HCT116 (cell line): ENCODE data around the gene C3orf22. TPM values are rescaled to one million over a fixed set of nuclear protein-coding genes. Genes with fewer than 3 reads are reported as not detected.

ENCODE experiments used
- ATAC-seq: fragments of 200-7000 bp; cut with Tn5 transposase; 2 replicates; pipeline ENCODE4 v1.9.1; 2020; ENCODE audit warnings: mild to moderate bottlenecking, moderate library complexity
- BruUV-seq: library from RNA; stranded (reverse); fragments of 400-500 nt; replicated peaks from 2 replicates; lab custom pipeline; 2021; lab: Mats Ljungman, UMichigan
- CTCF ChIA-PET: fragments of 300-600 bp; sonication (Branson Sonifier 250); formaldehyde crosslinking; loops from one replicate; lab custom pipeline; 2021; ENCODE audit warnings: antibody characterized with exemption; lab: Charles Lee
- POLR2A ChIA-PET: fragments of 300-600, 350-600 bp; sonication (Branson Sonifier 250); formaldehyde crosslinking; loops from one replicate; lab custom pipeline; 2021; ENCODE audit warnings: antibody characterized with exemption; lab: Charles Lee
- RAD21 ChIA-PET, 2 experiments: fragments of 300-600 bp; sonication (Branson Sonifier 250); formaldehyde crosslinking; loops; one replicate each; lab custom pipeline; 2023; ENCODE audit warnings: low total read pairs in 2 of 2; ENCODE audit not compliant: uncharacterized antibody in 2 of 2, unreplicated experiment in 2 of 2, low non-redundant PET in 1 of 2; lab: Charles Lee
- DNase-seq: peaks from one replicate; pipeline ENCODE4 v3.0.0-alpha.2; 2010; ENCODE audit warnings: low read depth, low spot score
- H2AFZ ChIP-seq: fragments of 200-600 bp; shearing (Covaris generic), sonication (generic); 2 replicates; pipeline ENCODE4 v1.6.1; 2017; ENCODE audit warnings: low read depth, mixed run types, mixed read lengths, antibody characterized with exemption, low read length; ENCODE audit not compliant: poor library complexity, severe bottlenecking
- H3K27ac ChIP-seq: 2 replicates; pipeline ENCODE4 v1.5.1; 2012; ENCODE audit warnings: low read depth, low read length
- H3K27me3 ChIP-seq: fragments of 200-600 bp; sonication (generic); 2 replicates; pipeline ENCODE4 v1.6.1; 2016; ENCODE audit warnings: mixed run types, low read length, mixed read lengths; ENCODE audit not compliant: insufficient read depth
- H3K36me3 ChIP-seq, 2 experiments: fragments of 200-500 bp in 1 of 2; fragments of 200-600 bp in 1 of 2; sonication (Bioruptor generic) in 1 of 2; sonication (generic) in 1 of 2; 2 replicates each; pipeline versions ENCODE4 v1.5.1 to v1.6.1; 2014 to 2016; ENCODE audit warnings: low read length in 2 of 2, inconsistent platforms in 1 of 2, mixed read lengths in 1 of 2, mixed run types in 1 of 2; ENCODE audit not compliant: insufficient read depth in 2 of 2, control insufficient read depth in 1 of 2
- H3K4me1 ChIP-seq, 2 experiments: fragments of 200-600 bp in 1 of 2; sonication (generic) in 1 of 2; 2 replicates each; pipeline versions ENCODE4 v1.5.1 to v1.6.1; 2012 to 2017; ENCODE audit warnings: low read length in 2 of 2, inconsistent platforms in 1 of 2, mild to moderate bottlenecking in 1 of 2, mixed read lengths in 1 of 2, mixed run types in 1 of 2, moderate library complexity in 1 of 2; ENCODE audit not compliant: insufficient read depth in 2 of 2, control insufficient read depth in 1 of 2
- H3K4me2 ChIP-seq: fragments of 200-600 bp; sonication (generic); 2 replicates; pipeline ENCODE4 v1.6.1; 2017; ENCODE audit warnings: mixed run types, low read length, mixed read lengths
- H3K4me3 ChIP-seq, 2 experiments: fragments of 200-600 bp in 1 of 2; sonication (generic) in 1 of 2; replicated peaks in 1 of 2; 2 replicates each; pipeline ENCODE4 v1.5.1; 2011 to 2016; ENCODE audit warnings: low read length in 2 of 2, control low read depth in 1 of 2, low read depth in 1 of 2, mild to moderate bottlenecking in 1 of 2, mixed read lengths in 1 of 2, mixed run types in 1 of 2
- H3K79me2 ChIP-seq: fragments of 200-600 bp; sonication (generic); 2 replicates; pipeline ENCODE4 v1.6.1; 2017; ENCODE audit warnings: mild to moderate bottlenecking, mixed run types, low read length, moderate library complexity, mixed read lengths; ENCODE audit not compliant: insufficient read depth
- H3K9ac ChIP-seq: fragments of 200-600 bp; sonication (generic); 2 replicates; pipeline ENCODE4 v1.6.1; 2016; ENCODE audit warnings: low read length, mixed read lengths
- H3K9me2 ChIP-seq: fragments of 200-600 bp; sonication (generic), shearing (Covaris generic); 2 replicates; pipeline ENCODE4 v1.6.1; 2017; ENCODE audit warnings: mixed run types, mild to moderate bottlenecking, moderate library complexity; ENCODE audit not compliant: insufficient read depth
- H3K9me3 ChIP-seq, 2 experiments: fragments of 200-500 bp in 1 of 2; fragments of 200-600 bp in 1 of 2; sonication (Bioruptor generic) in 1 of 2; sonication (generic) in 1 of 2; 2 replicates each; pipeline ENCODE4 v1.6.1; 2014 to 2017; ENCODE audit warnings: low read length in 2 of 2, mixed read lengths in 2 of 2, inconsistent platforms in 1 of 2, low read depth in 1 of 2, mild to moderate bottlenecking in 1 of 2, mixed run types in 1 of 2, moderate library complexity in 1 of 2; ENCODE audit not compliant: control insufficient read depth in 1 of 2, insufficient read depth in 1 of 2
- H4K20me1 ChIP-seq: fragments of 200-600 bp; sonication (generic), shearing (Covaris generic); 2 replicates; pipeline ENCODE4 v1.6.1; 2017; ENCODE audit warnings: mixed run types, mild to moderate bottlenecking, moderate library complexity; ENCODE audit not compliant: insufficient read depth
- CBX3 ChIP-seq: IDR thresholded peaks from 2 replicates; pipeline ENCODE4 v1.6.1; 2012; ENCODE audit warnings: low read depth
- EGR1 ChIP-seq: IDR thresholded peaks from 2 replicates; pipeline ENCODE4 v1.6.1; 2012; ENCODE audit warnings: low read depth
- ELF1 ChIP-seq: IDR thresholded peaks from 2 replicates; pipeline ENCODE4 v1.6.1; 2012; ENCODE audit warnings: low read depth, borderline replicate concordance
- EZH2 ChIP-seq: fragments of 200-600 bp; sonication (generic); IDR thresholded peaks from 2 replicates; pipeline ENCODE4 v1.6.1; 2017; ENCODE audit warnings: antibody characterized with exemption, mixed run types
- FOSL1 ChIP-seq: IDR thresholded peaks from 2 replicates; pipeline ENCODE4 v1.6.1; 2012; ENCODE audit warnings: low read depth
- JUND ChIP-seq: IDR thresholded peaks from 2 replicates; pipeline ENCODE4 v1.6.1; 2012
- POLR2A ChIP-seq: IDR thresholded peaks from 2 replicates; pipeline ENCODE4 v1.7.0; 2011; ENCODE audit warnings: borderline replicate concordance; ENCODE audit not compliant: insufficient read depth, insufficient read length; ENCODE audit errors: extremely low read depth
- POLR2AphosphoS5 ChIP-seq: IDR thresholded peaks from 2 replicates; pipeline ENCODE4 v1.6.1; 2011; ENCODE audit warnings: mild to moderate bottlenecking, low read depth, low read length, moderate library complexity
- SP1 ChIP-seq: IDR thresholded peaks from 2 replicates; pipeline ENCODE4 v1.6.1; 2012; ENCODE audit warnings: low read depth
- YY1 ChIP-seq: IDR thresholded peaks from 2 replicates; pipeline ENCODE4 v1.6.1; 2011; ENCODE audit warnings: low read length, low read depth, moderate library complexity, mild to moderate bottlenecking; ENCODE audit not compliant: insufficient replicate concordance; ENCODE audit errors: extremely low read depth
- ZBTB33 ChIP-seq: IDR thresholded peaks from 2 replicates; pipeline ENCODE4 v1.6.1; 2011; ENCODE audit warnings: mild to moderate bottlenecking, low read length, moderate library complexity; ENCODE audit not compliant: insufficient replicate concordance; ENCODE audit errors: extremely low read depth
- ZNF274 ChIP-seq: fragments of 200-500 bp; sonication (Bioruptor generic); IDR thresholded peaks from 2 replicates; pipeline ENCODE4 v1.6.1; 2014; ENCODE audit warnings: mild to moderate bottlenecking, low read depth, low read length, inconsistent platforms
- intact Hi-C: fragments of 100-400 bp; cut with micrococcal nuclease; formaldehyde crosslinking; loops from 2 replicates; pipeline ENCODE4 v1.10.0; 2022
- total RNA-seq: library from RNA; stranded (reverse); gene quantifications from one replicate; pipeline ENCODE4 v1.2.1, GENCODE V29; 2021; ENCODE audit not compliant: unreplicated experiment
- TF ChIP-seq, protein P1 (sequence below): IDR thresholded peaks from 2 replicates; pipeline ENCODE4 v1.6.1; 2012; ENCODE audit warnings: low read depth
- TF ChIP-seq, protein P2 (sequence below): IDR thresholded peaks from 2 replicates; pipeline ENCODE4 v1.6.1; 2012
- TF ChIP-seq, protein P3 (sequence below), 3 experiments: fragments of 200-600 bp in 1 of 3; sonication (generic) in 1 of 3; IDR thresholded peaks in 2 of 3; conservative IDR thresholded peaks in 1 of 3; 2 replicates each; pipeline ENCODE4 v1.5.1; 2012 to 2017; ENCODE audit warnings: low read depth in 2 of 3, low read length in 2 of 3, antibody characterized with exemption in 1 of 3, borderline replicate concordance in 1 of 3, control low read depth in 1 of 3, mild to moderate bottlenecking in 1 of 3, mixed read lengths in 1 of 3, mixed run types in 1 of 3, moderate library complexity in 1 of 3; ENCODE audit not compliant: insufficient read depth in 1 of 3
- TF ChIP-seq, protein P4 (sequence below): IDR thresholded peaks from 2 replicates; pipeline ENCODE4 v1.6.1; 2012

C3orf22 gene
- total RNA-seq, 1 experiment from 2014 or later: not detected

- H3K9me2 ChIP-seq: no peaks in the 10 kb centered on the region
- no peaks in the 10 kb centered on the region for H4K20me1 ChIP-seq
- CTCF ChIA-PET: no interaction called here
- TF ChIP-seq, protein P1, sequence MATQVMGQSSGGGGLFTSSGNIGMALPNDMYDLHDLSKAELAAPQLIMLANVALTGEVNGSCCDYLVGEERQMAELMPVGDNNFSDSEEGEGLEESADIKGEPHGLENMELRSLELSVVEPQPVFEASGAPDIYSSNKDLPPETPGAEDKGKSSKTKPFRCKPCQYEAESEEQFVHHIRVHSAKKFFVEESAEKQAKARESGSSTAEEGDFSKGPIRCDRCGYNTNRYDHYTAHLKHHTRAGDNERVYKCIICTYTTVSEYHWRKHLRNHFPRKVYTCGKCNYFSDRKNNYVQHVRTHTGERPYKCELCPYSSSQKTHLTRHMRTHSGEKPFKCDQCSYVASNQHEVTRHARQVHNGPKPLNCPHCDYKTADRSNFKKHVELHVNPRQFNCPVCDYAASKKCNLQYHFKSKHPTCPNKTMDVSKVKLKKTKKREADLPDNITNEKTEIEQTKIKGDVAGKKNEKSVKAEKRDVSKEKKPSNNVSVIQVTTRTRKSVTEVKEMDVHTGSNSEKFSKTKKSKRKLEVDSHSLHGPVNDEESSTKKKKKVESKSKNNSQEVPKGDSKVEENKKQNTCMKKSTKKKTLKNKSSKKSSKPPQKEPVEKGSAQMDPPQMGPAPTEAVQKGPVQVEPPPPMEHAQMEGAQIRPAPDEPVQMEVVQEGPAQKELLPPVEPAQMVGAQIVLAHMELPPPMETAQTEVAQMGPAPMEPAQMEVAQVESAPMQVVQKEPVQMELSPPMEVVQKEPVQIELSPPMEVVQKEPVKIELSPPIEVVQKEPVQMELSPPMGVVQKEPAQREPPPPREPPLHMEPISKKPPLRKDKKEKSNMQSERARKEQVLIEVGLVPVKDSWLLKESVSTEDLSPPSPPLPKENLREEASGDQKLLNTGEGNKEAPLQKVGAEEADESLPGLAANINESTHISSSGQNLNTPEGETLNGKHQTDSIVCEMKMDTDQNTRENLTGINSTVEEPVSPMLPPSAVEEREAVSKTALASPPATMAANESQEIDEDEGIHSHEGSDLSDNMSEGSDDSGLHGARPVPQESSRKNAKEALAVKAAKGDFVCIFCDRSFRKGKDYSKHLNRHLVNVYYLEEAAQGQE: no peak
- TF ChIP-seq EZH2 (no peak), SP1 (no peak), ZBTB33 (no peak), YY1 (no peak), JUND (no peak), ZNF274 (no peak), EGR1 (no peak), FOSL1 (no peak), CBX3 (no peak), POLR2A (no peak), ELF1 (no peak), POLR2AphosphoS5 (no peak)
- TF ChIP-seq, protein P2, sequence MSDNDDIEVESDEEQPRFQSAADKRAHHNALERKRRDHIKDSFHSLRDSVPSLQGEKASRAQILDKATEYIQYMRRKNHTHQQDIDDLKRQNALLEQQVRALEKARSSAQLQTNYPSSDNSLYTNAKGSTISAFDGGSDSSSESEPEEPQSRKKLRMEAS: no peak
- TF ChIP-seq, protein P3, sequence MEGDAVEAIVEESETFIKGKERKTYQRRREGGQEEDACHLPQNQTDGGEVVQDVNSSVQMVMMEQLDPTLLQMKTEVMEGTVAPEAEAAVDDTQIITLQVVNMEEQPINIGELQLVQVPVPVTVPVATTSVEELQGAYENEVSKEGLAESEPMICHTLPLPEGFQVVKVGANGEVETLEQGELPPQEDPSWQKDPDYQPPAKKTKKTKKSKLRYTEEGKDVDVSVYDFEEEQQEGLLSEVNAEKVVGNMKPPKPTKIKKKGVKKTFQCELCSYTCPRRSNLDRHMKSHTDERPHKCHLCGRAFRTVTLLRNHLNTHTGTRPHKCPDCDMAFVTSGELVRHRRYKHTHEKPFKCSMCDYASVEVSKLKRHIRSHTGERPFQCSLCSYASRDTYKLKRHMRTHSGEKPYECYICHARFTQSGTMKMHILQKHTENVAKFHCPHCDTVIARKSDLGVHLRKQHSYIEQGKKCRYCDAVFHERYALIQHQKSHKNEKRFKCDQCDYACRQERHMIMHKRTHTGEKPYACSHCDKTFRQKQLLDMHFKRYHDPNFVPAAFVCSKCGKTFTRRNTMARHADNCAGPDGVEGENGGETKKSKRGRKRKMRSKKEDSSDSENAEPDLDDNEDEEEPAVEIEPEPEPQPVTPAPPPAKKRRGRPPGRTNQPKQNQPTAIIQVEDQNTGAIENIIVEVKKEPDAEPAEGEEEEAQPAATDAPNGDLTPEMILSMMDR (IDR thresholded peaks at IDR 0.05 in 2 of 3, conservative IDR thresholded peaks at IDR 0.05 in 1 of 3; ENCODE audit: borderline replicate concordance in 1 of 3, insufficient read depth in 1 of 3, low read depth in 2 of 3, low read length in 2 of 3): no peak
- TF ChIP-seq, protein P4, sequence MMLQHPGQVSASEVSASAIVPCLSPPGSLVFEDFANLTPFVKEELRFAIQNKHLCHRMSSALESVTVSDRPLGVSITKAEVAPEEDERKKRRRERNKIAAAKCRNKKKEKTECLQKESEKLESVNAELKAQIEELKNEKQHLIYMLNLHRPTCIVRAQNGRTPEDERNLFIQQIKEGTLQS: no peak
- no peak for DNase-seq
- no peak overlapping the region for H2AFZ ChIP-seq
- H3K79me2 ChIP-seq: no peaks in the 10 kb centered on the region
- POLR2A ChIA-PET: no interaction called here
- no peaks in the 10 kb centered on the region for H3K27me3 ChIP-seq
- no peak overlapping the region for H3K4me3 ChIP-seq
- intact Hi-C loops: no loop called here
- H3K4me2 ChIP-seq: no peak overlapping the region
- BruUV-seq: no TSS peak
- no peaks in the 10 kb centered on the region for H3K36me3 ChIP-seq
- H3K9ac ChIP-seq: no peak overlapping the region
- RAD21 ChIA-PET: no interaction called here
- ATAC-seq: no peak
- no peak overlapping the region for H3K27ac ChIP-seq
- H3K4me1 ChIP-seq: no peaks in the 10 kb centered on the region; a peak in 1 of 4 replicates
- no peaks in the 10 kb centered on the region for H3K9me3 ChIP-seq
These were observed 40.5 kb downstream of the C3orf22 start for GRCh38 chr3:126517986-126518778.
